Measurements from ENCODE around the gene TIMM10. TPM values are rescaled to one million over a fixed set of nuclear protein-coding genes. Genes with fewer than 3 reads are reported as not detected.

The TIMM10 gene
- total and polyA plus RNA-seq, 8 donors: 21.7 to 41.0 (median 33.6) TPM

DNA sequence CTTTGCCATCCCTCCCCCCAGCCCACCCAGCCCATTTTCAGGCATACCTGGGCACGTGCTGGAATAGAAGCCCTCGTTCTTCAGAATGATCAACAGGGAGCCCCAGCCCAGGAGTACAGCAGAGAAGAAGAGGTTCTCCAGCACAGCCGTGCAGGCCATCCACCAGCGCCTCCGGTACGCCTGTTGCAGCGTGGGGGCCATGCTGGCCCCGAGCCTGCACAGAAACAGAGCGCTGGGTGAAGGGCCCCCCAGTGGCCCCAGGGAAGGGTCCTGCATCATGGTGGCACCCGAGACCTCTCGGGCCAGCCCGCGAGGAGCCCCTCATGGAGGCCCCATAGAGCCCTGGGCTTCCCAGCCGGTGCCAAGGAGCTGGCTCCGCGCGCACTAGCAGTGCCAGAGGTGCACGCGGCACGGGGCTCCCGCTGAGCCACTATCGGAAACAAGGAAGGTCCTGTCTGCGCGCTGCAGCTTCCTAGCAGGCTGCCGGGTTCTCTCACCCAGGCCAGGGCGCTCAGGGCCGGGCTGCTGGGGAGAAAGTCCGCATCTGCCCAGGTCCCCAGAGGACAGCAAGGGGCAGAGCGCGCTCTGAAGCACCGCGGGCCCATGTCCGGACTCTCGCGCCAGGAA lies 16.5 kb downstream of the TIMM10 start:
- TF ChIP-seq, protein P1, sequence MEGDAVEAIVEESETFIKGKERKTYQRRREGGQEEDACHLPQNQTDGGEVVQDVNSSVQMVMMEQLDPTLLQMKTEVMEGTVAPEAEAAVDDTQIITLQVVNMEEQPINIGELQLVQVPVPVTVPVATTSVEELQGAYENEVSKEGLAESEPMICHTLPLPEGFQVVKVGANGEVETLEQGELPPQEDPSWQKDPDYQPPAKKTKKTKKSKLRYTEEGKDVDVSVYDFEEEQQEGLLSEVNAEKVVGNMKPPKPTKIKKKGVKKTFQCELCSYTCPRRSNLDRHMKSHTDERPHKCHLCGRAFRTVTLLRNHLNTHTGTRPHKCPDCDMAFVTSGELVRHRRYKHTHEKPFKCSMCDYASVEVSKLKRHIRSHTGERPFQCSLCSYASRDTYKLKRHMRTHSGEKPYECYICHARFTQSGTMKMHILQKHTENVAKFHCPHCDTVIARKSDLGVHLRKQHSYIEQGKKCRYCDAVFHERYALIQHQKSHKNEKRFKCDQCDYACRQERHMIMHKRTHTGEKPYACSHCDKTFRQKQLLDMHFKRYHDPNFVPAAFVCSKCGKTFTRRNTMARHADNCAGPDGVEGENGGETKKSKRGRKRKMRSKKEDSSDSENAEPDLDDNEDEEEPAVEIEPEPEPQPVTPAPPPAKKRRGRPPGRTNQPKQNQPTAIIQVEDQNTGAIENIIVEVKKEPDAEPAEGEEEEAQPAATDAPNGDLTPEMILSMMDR (IDR thresholded peaks at IDR 0.05): no peak
- DNase-seq (peak in 3 of 4 donors; percentile 19 to 89 (median 54)), ATAC-seq (peak; percentile 74)
- peak overlapping the region in 1 of 2 donors; percentile 51 for H3K27ac ChIP-seq
- H3K27me3 ChIP-seq: no peaks in the 10 kb centered on the region
- H3K36me3 ChIP-seq: no peaks in the 10 kb centered on the region
- H3K4me3 ChIP-seq: peak overlapping the region; percentile 83 to 92
- intact Hi-C loops (cut with DNase I): no loop called here
- H3K9me3 ChIP-seq: no peaks in the 10 kb centered on the region
- H3K4me1 ChIP-seq: peaks cover 0 to 28% of the 10 kb centered on the region in 2 donors

DNA sequence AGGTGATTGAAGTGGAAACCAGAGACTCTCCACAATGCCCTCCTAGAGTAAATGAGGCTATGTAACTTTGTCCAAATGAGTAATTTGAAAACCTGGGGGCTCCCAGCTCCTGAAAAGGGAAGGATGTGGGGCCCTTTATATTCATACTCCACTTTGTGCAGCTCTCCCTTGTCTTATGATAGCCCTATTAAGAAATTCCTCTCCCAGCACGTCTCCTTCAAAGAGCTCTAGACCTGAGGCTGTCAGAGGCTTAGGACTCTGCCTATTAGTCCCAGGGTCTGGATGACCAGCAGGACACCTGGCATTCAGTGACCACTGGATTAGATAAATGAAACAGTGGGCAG lies 17.1 kb downstream of the TIMM10 start:
- Histone ChIP-seq H3K36me3 (no peaks in the 10 kb centered on the region), H3K4me3 (peak overlapping the region in 1 of 2 donors; percentile 83), H3K27me3 (no peaks in the 10 kb centered on the region), H3K27ac (no peak overlapping the region), H3K4me1 (peaks cover 0 to 28% of the 10 kb centered on the region in 2 donors), H3K9me3 (no peaks in the 10 kb centered on the region)
- DNase-seq (no peak), ATAC-seq (no peak)
- intact Hi-C loops (cut with DNase I): no loop called here
- TF ChIP-seq, protein P1 (IDR thresholded peaks at IDR 0.05): no peak

DNA sequence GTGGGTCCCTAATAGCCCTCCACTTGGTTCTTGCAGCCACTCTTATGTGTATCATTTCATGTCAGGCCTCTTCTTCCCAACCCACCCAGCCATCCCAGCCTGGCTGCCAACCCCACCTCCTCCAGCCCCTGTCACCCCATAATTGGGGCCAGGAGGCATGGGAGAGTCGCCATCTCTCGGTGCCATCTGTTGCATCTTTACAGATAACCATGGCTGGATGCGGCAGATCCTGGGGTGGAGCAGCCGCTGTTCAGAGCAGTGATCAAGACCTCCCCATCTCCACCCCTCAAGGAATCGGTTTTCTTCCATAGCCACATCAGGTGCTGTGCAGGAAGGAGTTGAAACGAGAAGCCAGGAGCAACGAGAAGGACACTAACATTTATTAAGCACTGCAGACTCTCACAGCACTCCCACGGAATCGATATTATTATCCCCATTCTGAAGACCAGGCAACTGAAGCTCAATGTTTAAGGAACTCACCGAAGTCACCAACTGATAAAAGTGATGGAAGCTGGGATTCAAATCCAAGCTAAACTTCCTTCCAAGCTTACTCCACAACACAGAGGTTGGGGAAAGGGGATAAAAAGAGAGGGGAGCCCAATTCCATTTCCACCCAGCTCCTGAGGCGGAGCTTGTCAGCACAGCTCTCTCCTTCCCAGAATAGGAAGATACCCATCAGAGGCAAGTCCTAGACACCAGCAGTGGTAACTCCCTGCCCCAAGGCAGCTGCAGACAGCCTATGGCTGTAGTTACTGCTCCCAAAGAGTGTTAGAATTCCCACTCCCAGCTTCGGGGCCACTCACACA lies 17.7 kb downstream of the TIMM10 start:
- Histone ChIP-seq H3K4me1 (peaks cover 0 to 28% of the 10 kb centered on the region in 2 donors), H3K9me3 (no peaks in the 10 kb centered on the region), H3K27me3 (no peaks in the 10 kb centered on the region), H3K27ac (no peak overlapping the region), H3K36me3 (no peaks in the 10 kb centered on the region), H3K4me3 (no peak overlapping the region)
- no peak for DNase-seq
- intact Hi-C loops (cut with DNase I): no loop called here
- TF ChIP-seq, protein P1 (IDR thresholded peaks at IDR 0.05): no peak
- no peak for ATAC-seq

DNA sequence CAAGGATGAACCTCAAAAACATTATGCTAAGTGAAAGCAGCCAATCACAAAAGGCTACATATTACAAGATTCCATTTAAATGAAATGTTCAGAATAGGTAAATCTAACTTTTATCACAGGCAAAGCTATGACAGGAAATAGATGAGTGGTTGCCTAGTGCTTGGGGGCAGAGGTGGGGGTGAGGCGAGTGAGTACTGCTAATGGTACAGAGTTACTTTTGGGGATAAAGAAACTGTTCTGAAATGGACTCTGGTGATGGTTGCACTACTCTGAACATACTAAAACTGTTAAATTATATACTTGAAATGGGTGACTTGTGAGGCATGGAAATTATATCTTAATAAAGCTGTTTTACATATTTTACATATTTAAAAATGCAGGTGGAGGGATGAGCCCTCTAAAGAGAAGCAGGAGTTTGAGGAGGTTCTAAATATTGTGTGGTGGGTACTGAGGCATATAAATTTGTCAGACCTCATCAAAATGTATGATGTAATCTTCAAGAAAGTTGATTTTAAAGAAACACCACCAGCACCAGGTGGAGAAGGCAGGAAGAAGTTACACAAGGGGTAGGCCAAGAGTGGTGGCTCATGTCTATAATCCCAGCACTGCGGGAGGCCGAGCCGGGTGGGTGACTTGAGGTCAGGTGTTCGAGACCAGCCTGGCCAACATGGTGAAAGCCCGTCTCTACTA lies 18.7 kb downstream of the TIMM10 start:
- DNase-seq: no peak
- Histone ChIP-seq H3K9me3 (no peaks in the 10 kb centered on the region), H3K4me3 (no peak overlapping the region), H3K27me3 (no peaks in the 10 kb centered on the region), H3K27ac (no peak overlapping the region), H3K36me3 (no peaks in the 10 kb centered on the region), H3K4me1 (peaks cover 0 to 28% of the 10 kb centered on the region in 2 donors)
- TF ChIP-seq, protein P1 (IDR thresholded peaks at IDR 0.05): no peak
- ATAC-seq: no peak
- intact Hi-C loops (cut with DNase I): no loop called here
